Fibroblast of lung (primary cell): Measurements from ENCODE around the gene TIAM2. TPM values are rescaled to one million over a fixed set of nuclear protein-coding genes. Genes with fewer than 3 reads are reported as not detected.
A peak's percentile ranks its signal among the peaks of the same experiment; 100 is the strongest.

Source experiments
- DNase-seq, 2 donors: peaks; one replicate each; pipeline versions ENCODE4 v3.0.0 to v3.0.0-alpha.2; 2010; ENCODE audit warnings: low read depth in 2 of 2
- H2AFZ ChIP-seq: 2 replicates; pipeline ENCODE4 v1.5.1; 2012; ENCODE audit warnings: low read length, control low read depth, inconsistent platforms
- H3K27ac ChIP-seq: 2 replicates; pipeline ENCODE4 v1.5.1; 2011; ENCODE audit warnings: low read length, control low read depth; ENCODE audit not compliant: insufficient read depth
- H3K27me3 ChIP-seq: 2 replicates; pipeline ENCODE4 v1.5.1; 2011; ENCODE audit warnings: mild to moderate bottlenecking, low read length; ENCODE audit not compliant: control insufficient read depth, insufficient read depth
- H3K36me3 ChIP-seq: 2 replicates; pipeline ENCODE4 v1.5.1; 2011; ENCODE audit warnings: low read length; ENCODE audit not compliant: control insufficient read depth, insufficient read depth
- H3K4me1 ChIP-seq: 2 replicates; pipeline ENCODE4 v1.5.1; 2011; ENCODE audit warnings: low read length; ENCODE audit not compliant: control insufficient read depth, insufficient read depth; ENCODE audit errors: extremely low read depth
- H3K4me2 ChIP-seq: 2 replicates; pipeline ENCODE4 v1.5.1; 2011; ENCODE audit warnings: low read length, control low read depth; ENCODE audit not compliant: insufficient read depth; ENCODE audit errors: extremely low read depth
- H3K4me3 ChIP-seq, 4 experiments: fragments of 200-600 bp in 1 of 4; sonication (generic) in 1 of 4; replicated peaks in 1 of 4; 2 replicates each; pipeline ENCODE4 v1.5.1; 2011 to 2016; ENCODE audit warnings: low read length in 4 of 4, low read depth in 3 of 4, mild to moderate bottlenecking in 3 of 4, control low read depth in 2 of 4, inconsistent platforms in 1 of 4, mixed read lengths in 1 of 4; ENCODE audit not compliant: insufficient read depth in 1 of 4; ENCODE audit errors: control extremely low read depth in 1 of 4
- H3K79me2 ChIP-seq: 2 replicates; pipeline ENCODE4 v1.5.1; 2012; ENCODE audit warnings: mild to moderate bottlenecking, low read length, inconsistent platforms; ENCODE audit not compliant: control insufficient read depth, insufficient read depth
- H3K9ac ChIP-seq: 2 replicates; pipeline ENCODE4 v1.5.1; 2011; ENCODE audit warnings: mild to moderate bottlenecking, low read length, control low read depth; ENCODE audit not compliant: insufficient read depth
- H3K9me3 ChIP-seq: 2 replicates; pipeline ENCODE4 v1.5.1; 2012; ENCODE audit warnings: low read depth, low read length; ENCODE audit not compliant: control insufficient read depth, insufficient read depth
- H4K20me1 ChIP-seq: 2 replicates; pipeline ENCODE4 v1.5.1; 2011; ENCODE audit warnings: low read length; ENCODE audit not compliant: control insufficient read depth, insufficient read depth; ENCODE audit errors: extremely low read depth
- CTCF ChIP-seq, 2 donors: IDR thresholded peaks in 1 of 2; conservative IDR thresholded peaks in 1 of 2; 1 replicate in 1 of 2; 2 replicates in 1 of 2; pipeline ENCODE4 v1.5.1; 2011 to 2012; ENCODE audit warnings: low read length in 2 of 2, control low read depth in 1 of 2, inconsistent platforms in 1 of 2, low read depth in 1 of 2, mild to moderate bottlenecking in 1 of 2
- EZH2 ChIP-seq: IDR thresholded peaks from 2 replicates; pipeline ENCODE4 v1.5.1; 2012; ENCODE audit warnings: low read length, control low read depth, mild to moderate bottlenecking; ENCODE audit errors: missing control alignments
- polyA plus RNA-seq, 2 donors: library from polyadenylated mRNA; depleted of rRNA in 1 of 2; stranded (reverse) in 1 of 2; unstranded in 1 of 2; fragments of >200 nt; gene quantifications; 2 replicates each; pipeline ENCODE4 v1.2.1, GENCODE V29; 2011 to 2012; ENCODE audit warnings: missing spikeins in 1 of 2
- total RNA-seq: library from RNA; depleted of rRNA; stranded (reverse); fragments of >200 nt; gene quantifications from 2 replicates; pipeline ENCODE4 v1.2.1, GENCODE V29; 2014

TIAM2 gene
- total and polyA plus RNA-seq, 2 donors (not counting 1 experiment from before 2014, with no cell fraction given), result 6.2 to 11.2 TPM

DNA sequence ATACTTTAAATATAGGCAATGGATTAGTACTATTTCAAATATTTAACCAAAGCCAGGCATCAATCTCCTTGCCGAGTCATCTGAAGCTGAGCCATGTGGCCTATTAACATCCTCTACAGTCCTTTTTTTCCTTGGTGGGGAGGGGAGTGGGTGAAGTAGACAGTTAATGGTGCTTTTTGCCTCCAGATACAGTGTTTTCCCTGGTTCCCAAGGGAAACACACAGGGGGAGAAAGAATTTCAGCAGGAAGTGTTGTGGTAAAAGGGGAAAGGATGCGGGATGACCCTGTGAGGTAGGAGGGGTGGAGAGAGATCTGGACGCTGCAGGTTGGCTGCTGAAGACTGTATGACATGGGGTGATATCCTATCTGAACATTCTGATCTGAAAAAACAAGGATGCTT is 278.3 kb downstream of the TIAM2 start:
- DNase-seq, result peak; percentile 71 to 97
- Histone ChIP-seq H3K27ac (peak overlapping the region; percentile 55), H4K20me1 (no peaks in the 10 kb centered on the region), H3K9me3 (no peaks in the 10 kb centered on the region), H3K27me3 (no peaks in the 10 kb centered on the region), H3K79me2 (no peaks in the 10 kb centered on the region), H3K4me2 (peak overlapping the region; percentile 39), H2AFZ (no peak overlapping the region), H3K9ac (no peak overlapping the region), H3K4me3 (no peak overlapping the region), H3K4me1 (peaks cover 28% of the 10 kb centered on the region), H3K36me3 (no peaks in the 10 kb centered on the region)
- TF ChIP-seq EZH2 (no peak), CTCF (conservative IDR thresholded peaks at IDR 0.05 in 1 of 2, IDR thresholded peaks at IDR 0.05 in 1 of 2; ENCODE audit: low read depth in 1 of 2, low read length in 2 of 2) (no peak)

GRCh38 chr6:155274106-155274505 is 279.0 kb downstream of the TIAM2 start:
- peak; percentile 14 to 70 for DNase-seq
- TF ChIP-seq CTCF (conservative IDR thresholded peaks at IDR 0.05 in 1 of 2, IDR thresholded peaks at IDR 0.05 in 1 of 2; ENCODE audit: low read depth in 1 of 2, low read length in 2 of 2), result no peak
- TF ChIP-seq EZH2, result no peak
- H3K27ac ChIP-seq, result peak overlapping the region; percentile 55
- H3K4me1 ChIP-seq, result peaks cover 28% of the 10 kb centered on the region
- no peaks in the 10 kb centered on the region for H3K27me3 ChIP-seq
- H3K36me3 ChIP-seq, result no peaks in the 10 kb centered on the region
- no peak overlapping the region for H3K9ac ChIP-seq
- H2AFZ ChIP-seq, result no peak overlapping the region
- no peaks in the 10 kb centered on the region for H3K79me2 ChIP-seq
- no peaks in the 10 kb centered on the region for H4K20me1 ChIP-seq
- H3K9me3 ChIP-seq, result no peaks in the 10 kb centered on the region
- H3K4me2 ChIP-seq, result peak overlapping the region; percentile 28
- H3K4me3 ChIP-seq, result no peak overlapping the region

GRCh38 chr6:155274533-155274932 is 279.4 kb downstream of the TIAM2 start:
- Histone ChIP-seq H3K27ac (peak overlapping the region; percentile 55), H3K9ac (no peak overlapping the region), H3K36me3 (no peaks in the 10 kb centered on the region), H3K79me2 (no peaks in the 10 kb centered on the region), H3K4me3 (no peak overlapping the region), H3K9me3 (no peaks in the 10 kb centered on the region), H2AFZ (no peak overlapping the region), H3K4me1 (peaks cover 28% of the 10 kb centered on the region), H4K20me1 (no peaks in the 10 kb centered on the region), H3K27me3 (no peaks in the 10 kb centered on the region), H3K4me2 (peak overlapping the region; percentile 28)
- TF ChIP-seq CTCF (conservative IDR thresholded peaks at IDR 0.05 in 1 of 2, IDR thresholded peaks at IDR 0.05 in 1 of 2; ENCODE audit: low read depth in 1 of 2, low read length in 2 of 2) (no peak), EZH2 (no peak)
- peak; percentile 38 to 80 for DNase-seq
